Panc1 (cell line): ENCODE measurements around the gene PRKG1. TPM values are rescaled to one million over a fixed set of nuclear protein-coding genes. Genes with fewer than 3 reads are reported as not detected.
"Not testable (repeated sequence)": the region's sequence is repeated elsewhere in the genome, so short reads cannot be mapped to it uniquely, and the experiment has no call there.

Experiments
- ATAC-seq: fragments of 200-7000 bp; cut with Tn5 transposase; 2 replicates; pipeline ENCODE4 v1.9.1; 2020; ENCODE audit warnings: mild to moderate bottlenecking, moderate library complexity
- BruUV-seq: library from RNA; stranded (reverse); fragments of 400-500 nt; replicated peaks from 2 replicates; lab custom pipeline; 2021; lab: Mats Ljungman, UMichigan
- CTCF ChIA-PET: fragments of 300-600 bp; sonication (Branson Sonifier 250); formaldehyde crosslinking; loops from one replicate; lab custom pipeline; 2022; ENCODE audit warnings: antibody characterized with exemption; lab: Charles Lee
- POLR2A ChIA-PET: fragments of 300-600 bp; sonication (Branson Sonifier 250); formaldehyde crosslinking; loops from one replicate; lab custom pipeline; 2022; ENCODE audit warnings: antibody characterized with exemption; lab: Charles Lee
- DNase-seq: peaks from one replicate; pipeline ENCODE4 v3.0.0-alpha.2; 2010; ENCODE audit warnings: low read depth, low spot score
- H3K27ac ChIP-seq: 2 replicates; pipeline ENCODE4 v1.5.1; 2011; ENCODE audit warnings: mild to moderate bottlenecking, low read length, inconsistent platforms
- H3K27me3 ChIP-seq: fragments of 200-500 bp; sonication (Bioruptor generic); 2 replicates; pipeline ENCODE4 v1.6.0; 2014; ENCODE audit warnings: low read length, inconsistent platforms; ENCODE audit not compliant: control insufficient read depth, insufficient read depth
- H3K36me3 ChIP-seq: fragments of 200-500 bp; sonication (Bioruptor generic); 2 replicates; pipeline ENCODE4 v1.5.1; 2014; ENCODE audit warnings: inconsistent platforms, mild to moderate bottlenecking, low read length, moderate library complexity; ENCODE audit not compliant: control insufficient read depth, insufficient read depth
- H3K4me1 ChIP-seq: 2 replicates; pipeline ENCODE4 v1.5.1; 2011; ENCODE audit warnings: inconsistent platforms, mild to moderate bottlenecking, low read length, moderate library complexity; ENCODE audit not compliant: control insufficient read depth, insufficient read depth
- H3K4me3 ChIP-seq, 2 experiments: 2 replicates each; pipeline ENCODE4 v1.5.1; 2011 to 2012; ENCODE audit warnings: low read depth in 2 of 2, low read length in 2 of 2, mild to moderate bottlenecking in 2 of 2, inconsistent platforms in 1 of 2, moderate library complexity in 1 of 2
- H3K9me3 ChIP-seq: fragments of 200-500 bp; sonication (Bioruptor generic); 2 replicates; pipeline ENCODE4 v1.5.1; 2014; ENCODE audit warnings: low read depth, mild to moderate bottlenecking, inconsistent platforms, low read length, moderate library complexity; ENCODE audit not compliant: control insufficient read depth, insufficient read depth
- CTCF ChIP-seq: fragments of 450-650 bp; IDR thresholded peaks from 2 replicates; pipeline ENCODE4 v1.5.1; 2017; ENCODE audit warnings: mild to moderate bottlenecking
- POLR2AphosphoS5 ChIP-seq: IDR thresholded peaks from 2 replicates; pipeline ENCODE4 v1.6.1; 2012; ENCODE audit warnings: mild to moderate bottlenecking, low read depth, low read length, moderate library complexity
- REST ChIP-seq, 2 experiments: IDR thresholded peaks; 2 replicates each; pipeline ENCODE4 v1.6.1; 2011 to 2012; ENCODE audit warnings: low read depth in 2 of 2, control low read depth in 1 of 2, low read length in 1 of 2, mild to moderate bottlenecking in 1 of 2, moderate library complexity in 1 of 2; ENCODE audit not compliant: insufficient read depth in 1 of 2
- SIN3A ChIP-seq: IDR thresholded peaks from 2 replicates; pipeline ENCODE4 v1.6.1; 2012; ENCODE audit warnings: low read depth, mild to moderate bottlenecking, low read length, moderate library complexity, borderline replicate concordance; ENCODE audit not compliant: insufficient read depth
- TCF7L2 ChIP-seq: IDR thresholded peaks from 2 replicates; pipeline ENCODE4 v1.6.1; 2011; ENCODE audit warnings: mild to moderate bottlenecking, low read depth, low read length, inconsistent platforms
- in situ Hi-C: cut with HindIII; loops from 2 replicates; pipeline ENCODE4 v1.10.0; 2016; ENCODE audit warnings: low sequenced_read_pairs, low pct_unique_long_range_greater_than_20kb
- intact Hi-C: fragments of 100-400 bp; cut with micrococcal nuclease; formaldehyde crosslinking; loops from one replicate; pipeline ENCODE4 v1.10.0; 2022; ENCODE audit not compliant: unreplicated experiment
- total RNA-seq: library from RNA; stranded (reverse); gene quantifications from one replicate; pipeline ENCODE4 v1.2.1, GENCODE V29; 2021; ENCODE audit not compliant: unreplicated experiment

Gene PRKG1
- total RNA-seq, 1 experiment from 2014 or later: 0.92 TPM

GRCh38 chr10:52031771-52032170 lies 957.5 kb downstream of the PRKG1 start:
- Histone ChIP-seq H3K27me3 (peaks cover 2% of the 10 kb centered on the region; the same call in 1 of the 2 replicates), H3K27ac (no peak overlapping the region), H3K9me3 (no peaks in the 10 kb centered on the region), H3K4me1 (no peaks in the 10 kb centered on the region), H3K4me3 (no peak overlapping the region), H3K36me3 (no peaks in the 10 kb centered on the region)
- in situ Hi-C loops: no loop called here
- no peak for TF ChIP-seq TCF7L2
- no peak for TF ChIP-seq CTCF
- no peak for TF ChIP-seq SIN3A
- TF ChIP-seq REST (IDR thresholded peaks at IDR 0.05; ENCODE audit: insufficient read depth in 1 of 2, low read depth in 2 of 2, low read length in 1 of 2): no peak
- TF ChIP-seq POLR2AphosphoS5: no peak
- ChIA-PET CTCF (no interaction called here), POLR2A (no interaction called here)
- no peak for DNase-seq
- intact Hi-C loops: no loop called here
- no TSS peak for BruUV-seq
- ATAC-seq: no peak

- Histone ChIP-seq H3K27me3 (peaks cover 2% of the 10 kb centered on the region; the same call in 1 of the 2 replicates), H3K27ac (no peak overlapping the region), H3K4me1 (no peaks in the 10 kb centered on the region), H3K4me3 (no peak overlapping the region), H3K9me3 (no peaks in the 10 kb centered on the region), H3K36me3 (no peaks in the 10 kb centered on the region)
- TF ChIP-seq REST (IDR thresholded peaks at IDR 0.05; ENCODE audit: insufficient read depth in 1 of 2, low read depth in 2 of 2, low read length in 1 of 2) (no peak), POLR2AphosphoS5 (no peak), SIN3A (no peak), TCF7L2 (no peak), CTCF (no peak)
- in situ Hi-C loops (no loop called here), intact Hi-C loops (no loop called here)
- ChIA-PET CTCF (no interaction called here), POLR2A (no interaction called here)
- ATAC-seq (no peak), DNase-seq (no peak)
- no TSS peak for BruUV-seq
These were observed 958.7 kb downstream of the PRKG1 start for GRCh38 chr10:52032681-52033629.

GRCh38 chr10:52039002-52039793 lies 964.9 kb downstream of the PRKG1 start:
- CTCF ChIA-PET, ATAC-seq, H3K27me3 ChIP-seq, intact Hi-C loops, H3K4me1 ChIP-seq, H3K9me3 ChIP-seq, BruUV-seq, H3K4me3 ChIP-seq, POLR2A ChIA-PET, H3K27ac ChIP-seq, in situ Hi-C loops, DNase-seq, H3K36me3 ChIP-seq: not testable (repeated sequence)
